ENCODE results near the gene LRFN2.

Gene LRFN2

GRCh38 chr6:40353967-40354452, 233.2 kb downstream of the LRFN2 start:
- Mint-ChIP-seq H3K27me3 (peaks cover under 1% of the 10 kb centered on the region), H3K4me3 (no peak overlapping the region)

GRCh38 chr6:40353197-40353966, 233.8 kb downstream of the LRFN2 start:
- Mint-ChIP-seq H3K27ac (no peak overlapping the region), H3K9me3 (ENCODE audit: low read depth) (no peaks in the 10 kb centered on the region), H3K36me3 (no peaks in the 10 kb centered on the region), H3K4me3 (no peak overlapping the region), H3K4me1 (ENCODE audit: low read depth) (no peaks in the 10 kb centered on the region), H3K27me3 (no peaks in the 10 kb centered on the region)

More at GRCh38 chr6:40353967-40354452, 233.2 kb downstream of the LRFN2 start:
- Mint-ChIP-seq H3K36me3 (no peaks in the 10 kb centered on the region), H3K9me3 (ENCODE audit: low read depth) (no peaks in the 10 kb centered on the region), H3K27ac (no peak overlapping the region), H3K4me1 (ENCODE audit: low read depth) (no peaks in the 10 kb centered on the region)

- H3K27me3 Mint-ChIP-seq, result no peaks in the 10 kb centered on the region
These were observed 234.5 kb downstream of the LRFN2 start for GRCh38 chr6:40352527-40353170.

GRCh38 chr6:40352006-40352405, 235.2 kb downstream of the LRFN2 start:
- no peaks in the 10 kb centered on the region for H3K9me3 Mint-ChIP-seq (ENCODE audit: low read depth)
- H3K4me3 Mint-ChIP-seq, result no peak overlapping the region
- H3K27ac Mint-ChIP-seq, result no peak overlapping the region
- no peaks in the 10 kb centered on the region for H3K27me3 Mint-ChIP-seq
- no peaks in the 10 kb centered on the region for H3K36me3 Mint-ChIP-seq
- no peaks in the 10 kb centered on the region for H3K4me1 Mint-ChIP-seq (ENCODE audit: low read depth)

More at GRCh38 chr6:40352527-40353170, 234.5 kb downstream of the LRFN2 start:
- Mint-ChIP-seq H3K4me1 (ENCODE audit: low read depth) (no peaks in the 10 kb centered on the region), H3K4me3 (no peak overlapping the region), H3K9me3 (ENCODE audit: low read depth) (no peaks in the 10 kb centered on the region), H3K27ac (no peak overlapping the region), H3K36me3 (no peaks in the 10 kb centered on the region)

GRCh38 chr6:40350747-40351217, 236.4 kb downstream of the LRFN2 start:
- H3K27me3 Mint-ChIP-seq, result no peaks in the 10 kb centered on the region
- H3K36me3 Mint-ChIP-seq, result no peaks in the 10 kb centered on the region
- no peaks in the 10 kb centered on the region for H3K9me3 Mint-ChIP-seq (ENCODE audit: low read depth)
- H3K4me1 Mint-ChIP-seq (ENCODE audit: low read depth), result no peaks in the 10 kb centered on the region
- no peak overlapping the region for H3K27ac Mint-ChIP-seq
- no peak overlapping the region for H3K4me3 Mint-ChIP-seq

- no peaks in the 10 kb centered on the region for H3K4me1 Mint-ChIP-seq (ENCODE audit: low read depth)
- H3K27ac Mint-ChIP-seq, result no peak overlapping the region
- H3K9me3 Mint-ChIP-seq (ENCODE audit: low read depth), result no peaks in the 10 kb centered on the region
- H3K4me3 Mint-ChIP-seq, result no peak overlapping the region
- no peaks in the 10 kb centered on the region for H3K27me3 Mint-ChIP-seq
- H3K36me3 Mint-ChIP-seq, result no peaks in the 10 kb centered on the region
These were observed 237.0 kb downstream of the LRFN2 start for GRCh38 chr6:40349901-40350746.

GRCh38 chr6:40349123-40349900, 237.9 kb downstream of the LRFN2 start:
- Mint-ChIP-seq H3K27me3 (no peaks in the 10 kb centered on the region), H3K27ac (no peak overlapping the region)

GRCh38 chr6:40348591-40348990, 238.6 kb downstream of the LRFN2 start:
- H3K27ac Mint-ChIP-seq, result no peak overlapping the region
- no peaks in the 10 kb centered on the region for H3K4me1 Mint-ChIP-seq (ENCODE audit: low read depth)
- no peaks in the 10 kb centered on the region for H3K36me3 Mint-ChIP-seq
- H3K27me3 Mint-ChIP-seq, result no peaks in the 10 kb centered on the region
- H3K4me3 Mint-ChIP-seq, result no peak overlapping the region
- H3K9me3 Mint-ChIP-seq (ENCODE audit: low read depth), result no peaks in the 10 kb centered on the region

More at GRCh38 chr6:40349123-40349900, 237.9 kb downstream of the LRFN2 start:
- Mint-ChIP-seq H3K9me3 (ENCODE audit: low read depth) (no peaks in the 10 kb centered on the region), H3K4me1 (ENCODE audit: low read depth) (no peaks in the 10 kb centered on the region), H3K36me3 (no peaks in the 10 kb centered on the region), H3K4me3 (no peak overlapping the region)

- H3K4me3 Mint-ChIP-seq, result no peak overlapping the region
- no peaks in the 10 kb centered on the region for H3K4me1 Mint-ChIP-seq (ENCODE audit: low read depth)
- H3K27me3 Mint-ChIP-seq, result no peaks in the 10 kb centered on the region
- no peak overlapping the region for H3K27ac Mint-ChIP-seq
- no peaks in the 10 kb centered on the region for H3K9me3 Mint-ChIP-seq (ENCODE audit: low read depth)
- no peaks in the 10 kb centered on the region for H3K36me3 Mint-ChIP-seq
These were observed 239.6 kb downstream of the LRFN2 start for GRCh38 chr6:40347571-40348011.

- Mint-ChIP-seq H3K4me1 (ENCODE audit: low read depth) (no peaks in the 10 kb centered on the region), H3K9me3 (ENCODE audit: low read depth) (no peaks in the 10 kb centered on the region), H3K27ac (no peak overlapping the region), H3K4me3 (no peak overlapping the region), H3K27me3 (no peaks in the 10 kb centered on the region), H3K36me3 (no peaks in the 10 kb centered on the region)
These were observed 240.9 kb downstream of the LRFN2 start for GRCh38 chr6:40346246-40346645.

GRCh38 chr6:40344566-40345167, 242.5 kb downstream of the LRFN2 start:
- H3K36me3 Mint-ChIP-seq, result no peaks in the 10 kb centered on the region
- H3K4me3 Mint-ChIP-seq, result no peak overlapping the region
- no peaks in the 10 kb centered on the region for H3K4me1 Mint-ChIP-seq (ENCODE audit: low read depth)
- H3K9me3 Mint-ChIP-seq (ENCODE audit: low read depth), result no peaks in the 10 kb centered on the region
- H3K27ac Mint-ChIP-seq, result no peak overlapping the region
- H3K27me3 Mint-ChIP-seq, result no peaks in the 10 kb centered on the region

GRCh38 chr6:40343877-40344565, 243.1 kb downstream of the LRFN2 start:
- no peaks in the 10 kb centered on the region for H3K4me1 Mint-ChIP-seq (ENCODE audit: low read depth)
- H3K27ac Mint-ChIP-seq, result no peak overlapping the region
- no peaks in the 10 kb centered on the region for H3K36me3 Mint-ChIP-seq
- no peak overlapping the region for H3K4me3 Mint-ChIP-seq
- H3K9me3 Mint-ChIP-seq (ENCODE audit: low read depth), result no peaks in the 10 kb centered on the region
- H3K27me3 Mint-ChIP-seq, result no peaks in the 10 kb centered on the region

- H3K4me1 Mint-ChIP-seq (ENCODE audit: low read depth), result no peaks in the 10 kb centered on the region
- H3K36me3 Mint-ChIP-seq, result no peaks in the 10 kb centered on the region
- no peaks in the 10 kb centered on the region for H3K9me3 Mint-ChIP-seq (ENCODE audit: low read depth)
- no peaks in the 10 kb centered on the region for H3K27me3 Mint-ChIP-seq
- no peak overlapping the region for H3K4me3 Mint-ChIP-seq
- no peak overlapping the region for H3K27ac Mint-ChIP-seq
These were observed 243.8 kb downstream of the LRFN2 start for GRCh38 chr6:40343318-40343876.

All from activated naive CD8-positive, alpha-beta T cell (primary cell).